HEK293T (cell line): ENCODE measurements around the gene PANX1.

ENCODE experiments used
- BHLHE40 ChIP-seq: fragments of 450-650 bp; IDR thresholded peaks from 2 replicates; pipeline ENCODE4 v1.6.1; 2016; ENCODE audit warnings: mild to moderate bottlenecking, moderate library complexity, borderline replicate concordance
- ELF4 ChIP-seq: fragments of 450-650 bp; IDR thresholded peaks from 2 replicates; pipeline ENCODE4 v1.6.1; 2017; ENCODE audit warnings: antibody characterized with exemption
- FOXA1 ChIP-seq: fragments of 450-650 bp; IDR thresholded peaks from 2 replicates; pipeline ENCODE4 v1.6.1; 2016; ENCODE audit warnings: mild to moderate bottlenecking
- FOXK2 ChIP-seq: fragments of 450-650 bp; IDR thresholded peaks from 2 replicates; pipeline ENCODE4 v1.6.1; 2016; ENCODE audit warnings: mild to moderate bottlenecking
- FOXM1 ChIP-seq: fragments of 450-650 bp; IDR thresholded peaks from 2 replicates; pipeline ENCODE4 v1.6.1; 2017; ENCODE audit warnings: mild to moderate bottlenecking, borderline replicate concordance
- HDGF ChIP-seq: fragments of 450-650 bp; IDR thresholded peaks from 2 replicates; pipeline ENCODE4 v1.6.1; 2017; ENCODE audit warnings: antibody characterized with exemption, borderline replicate concordance
- NFRKB ChIP-seq: fragments of 450-650 bp; IDR thresholded peaks from 2 replicates; pipeline ENCODE4 v1.6.1; 2016; ENCODE audit warnings: mild to moderate bottlenecking, moderate library complexity
- PKNOX1 ChIP-seq: fragments of 450-650 bp; IDR thresholded peaks from 2 replicates; pipeline ENCODE4 v1.6.1; 2016
- SP1 ChIP-seq: fragments of 450-650 bp; IDR thresholded peaks from 2 replicates; pipeline ENCODE4 v1.6.1; 2017
- SUZ12 ChIP-seq: fragments of 450-650 bp; IDR thresholded peaks from 2 replicates; pipeline ENCODE4 v1.6.1; 2016; ENCODE audit warnings: mild to moderate bottlenecking

- no peak for TF ChIP-seq ELF4
- no peak for TF ChIP-seq NFRKB
- no peak for TF ChIP-seq HDGF
- no peak for TF ChIP-seq PKNOX1
- no peak for TF ChIP-seq BHLHE40
- no peak for TF ChIP-seq FOXK2
- no peak for TF ChIP-seq SP1
- TF ChIP-seq SUZ12 = no peak
- TF ChIP-seq FOXM1 = no peak
- TF ChIP-seq FOXA1 = no peak
Measured at GRCh38 chr11:94193288-94193687, 64.6 kb downstream of the PANX1 start.
